CD4-positive, alpha-beta T cell (primary cell): ENCODE measurements around the gene ZNF19. TPM values are rescaled to one million over a fixed set of nuclear protein-coding genes. Genes with fewer than 3 reads are reported as not detected.
A peak's percentile ranks its signal among the peaks of the same experiment; 100 is the strongest.

ENCODE experiments used
- ATAC-seq: fragments of 200-7000 bp; cut with Tn5 transposase; one replicate; pipeline ENCODE4 v1.10.0; 2022; ENCODE audit warnings: mild to moderate bottlenecking; ENCODE audit not compliant: poor library complexity
- CTCF ChIA-PET: fragments of 350-600 bp; sonication (Branson Sonifier 250); formaldehyde crosslinking; loops from one replicate; lab custom pipeline; 2021; ENCODE audit warnings: antibody characterized with exemption, inconsistent platforms; lab: Charles Lee
- POLR2A ChIA-PET: fragments of 350-600 bp; sonication (Branson Sonifier 250); formaldehyde crosslinking; loops from one replicate; lab custom pipeline; 2021; ENCODE audit warnings: antibody characterized with exemption, inconsistent platforms; lab: Charles Lee
- DNase-seq, 14 experiments: peaks; one replicate each; pipeline ENCODE4 v3.0.0-alpha.2; 2013 to 2020; ENCODE audit warnings: mixed read lengths in 2 of 14
- H3K27ac ChIP-seq, 2 donors: one replicate each; pipeline versions ENCODE4 v1.5.1 to v1.7.0; 2013; ENCODE audit warnings: low read length in 2 of 2, low read depth in 1 of 2, mild to moderate bottlenecking in 1 of 2
- H3K27me3 ChIP-seq, 2 experiments: 1 replicate in 1 of 2; 2 replicates in 1 of 2; pipeline versions ENCODE4 v1.6.1 to v1.7.0; 2013; ENCODE audit warnings: low read length in 2 of 2, control low read depth in 1 of 2, mild to moderate bottlenecking in 1 of 2, moderate library complexity in 1 of 2; ENCODE audit not compliant: insufficient read depth in 2 of 2, control insufficient read depth in 1 of 2
- H3K36me3 ChIP-seq: one replicate; pipeline ENCODE4 v1.6.1; 2013; ENCODE audit warnings: low read length, control low read depth; ENCODE audit not compliant: insufficient read depth
- H3K4me1 ChIP-seq: one replicate; pipeline ENCODE4 v1.6.1; 2013; ENCODE audit warnings: low read length, control low read depth; ENCODE audit not compliant: insufficient read depth
- H3K4me3 ChIP-seq: one replicate; pipeline ENCODE4 v1.5.1; 2013; ENCODE audit warnings: mild to moderate bottlenecking, low read length, moderate library complexity
- H3K9me3 ChIP-seq, 2 experiments: 1 replicate in 1 of 2; 2 replicates in 1 of 2; pipeline versions ENCODE4 v1.6.1 to v1.7.0; 2013; ENCODE audit warnings: low read length in 2 of 2, mild to moderate bottlenecking in 2 of 2, control low read depth in 1 of 2, moderate library complexity in 1 of 2; ENCODE audit not compliant: control insufficient read depth in 1 of 2, insufficient read depth in 1 of 2
- H3K27ac Mint-ChIP-seq: one replicate; pipeline ENCODE4 v1.8.0; 2020; ENCODE audit warnings: mixed read lengths
- H3K27me3 Mint-ChIP-seq: one replicate; pipeline ENCODE4 v1.8.0; 2021; ENCODE audit warnings: mixed read lengths
- H3K36me3 Mint-ChIP-seq: one replicate; pipeline ENCODE4 v1.8.0; 2021; ENCODE audit warnings: low read depth, mixed read lengths
- H3K4me1 Mint-ChIP-seq: one replicate; pipeline ENCODE4 v1.8.0; 2021; ENCODE audit warnings: low read depth, mixed read lengths
- H3K4me3 Mint-ChIP-seq: one replicate; pipeline ENCODE4 v1.8.0; 2020; ENCODE audit warnings: mild to moderate bottlenecking, mixed read lengths
- H3K9me3 Mint-ChIP-seq: one replicate; pipeline ENCODE4 v1.8.0; 2020; ENCODE audit warnings: mixed read lengths
- intact Hi-C, 2 experiments: fragments of 100-400 bp; cut with DNase I in 1 of 2; cut with micrococcal nuclease in 1 of 2; formaldehyde crosslinking; loops; one replicate each; pipeline versions ENCODE4 v1.15.1 to v1.9.0; 2023 to 2025; cut with DNase I, micrococcal nuclease
- total RNA-seq, 174 experiments: library from RNA in 2 of 174; stranded (reverse) in 2 of 174; gene quantifications; one replicate each; pipeline ENCODE4 v1.2.3 and lab custom pipeline; 2021 to 2026
- TF ChIP-seq, protein P1 (sequence below): fragments of 200-600 bp; IDR thresholded peaks from one replicate; pipeline ENCODE4 v1.8.0; 2022; ENCODE audit warnings: antibody characterized with exemption, mild to moderate bottlenecking

Gene ZNF19
- total RNA-seq, 2 experiments from 2014 or later, result 4.6 to 6.4 TPM

DNA sequence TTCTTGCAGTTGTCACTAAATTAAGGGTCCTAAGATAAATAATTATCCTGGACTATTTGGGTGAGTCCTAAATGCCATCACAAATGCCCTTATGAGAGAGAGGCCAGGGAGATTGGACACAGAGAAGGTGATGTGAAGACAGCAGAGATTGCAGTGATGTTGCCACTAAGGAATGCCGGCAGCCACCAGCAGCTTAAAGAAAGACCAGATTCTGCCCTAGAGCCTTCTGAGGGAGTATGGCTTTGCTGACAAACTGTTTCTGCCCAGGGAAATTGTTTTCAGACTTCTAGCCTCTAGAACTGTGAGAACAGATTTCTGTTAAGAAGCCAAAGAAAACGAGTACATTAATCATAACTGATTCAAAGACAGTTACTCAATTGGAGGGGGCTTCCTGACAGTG is 17.1 kb downstream of the ZNF19 start:
- Histone ChIP-seq H3K4me1 (no peaks in the 10 kb centered on the region), H3K4me3 (no peak overlapping the region), H3K36me3 (peaks cover 11% of the 10 kb centered on the region), H3K9me3 (no peaks in the 10 kb centered on the region), H3K27me3 (no peaks in the 10 kb centered on the region), H3K27ac (no peak overlapping the region)
- TF ChIP-seq, protein P1, sequence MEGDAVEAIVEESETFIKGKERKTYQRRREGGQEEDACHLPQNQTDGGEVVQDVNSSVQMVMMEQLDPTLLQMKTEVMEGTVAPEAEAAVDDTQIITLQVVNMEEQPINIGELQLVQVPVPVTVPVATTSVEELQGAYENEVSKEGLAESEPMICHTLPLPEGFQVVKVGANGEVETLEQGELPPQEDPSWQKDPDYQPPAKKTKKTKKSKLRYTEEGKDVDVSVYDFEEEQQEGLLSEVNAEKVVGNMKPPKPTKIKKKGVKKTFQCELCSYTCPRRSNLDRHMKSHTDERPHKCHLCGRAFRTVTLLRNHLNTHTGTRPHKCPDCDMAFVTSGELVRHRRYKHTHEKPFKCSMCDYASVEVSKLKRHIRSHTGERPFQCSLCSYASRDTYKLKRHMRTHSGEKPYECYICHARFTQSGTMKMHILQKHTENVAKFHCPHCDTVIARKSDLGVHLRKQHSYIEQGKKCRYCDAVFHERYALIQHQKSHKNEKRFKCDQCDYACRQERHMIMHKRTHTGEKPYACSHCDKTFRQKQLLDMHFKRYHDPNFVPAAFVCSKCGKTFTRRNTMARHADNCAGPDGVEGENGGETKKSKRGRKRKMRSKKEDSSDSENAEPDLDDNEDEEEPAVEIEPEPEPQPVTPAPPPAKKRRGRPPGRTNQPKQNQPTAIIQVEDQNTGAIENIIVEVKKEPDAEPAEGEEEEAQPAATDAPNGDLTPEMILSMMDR, result no peak
- H3K27ac Mint-ChIP-seq, result no peak overlapping the region
- POLR2A ChIA-PET, result no interaction called here
- no peak for ATAC-seq
- DNase-seq, result no peak
- H3K4me1 Mint-ChIP-seq, result no peaks in the 10 kb centered on the region
- peaks cover 49% of the 10 kb centered on the region for H3K36me3 Mint-ChIP-seq
- H3K9me3 Mint-ChIP-seq, result no peaks in the 10 kb centered on the region
- intact Hi-C loops, result no loop called here
- no peaks in the 10 kb centered on the region for H3K27me3 Mint-ChIP-seq
- CTCF ChIA-PET, result no interaction called here
- H3K4me3 Mint-ChIP-seq, result no peak overlapping the region

DNA sequence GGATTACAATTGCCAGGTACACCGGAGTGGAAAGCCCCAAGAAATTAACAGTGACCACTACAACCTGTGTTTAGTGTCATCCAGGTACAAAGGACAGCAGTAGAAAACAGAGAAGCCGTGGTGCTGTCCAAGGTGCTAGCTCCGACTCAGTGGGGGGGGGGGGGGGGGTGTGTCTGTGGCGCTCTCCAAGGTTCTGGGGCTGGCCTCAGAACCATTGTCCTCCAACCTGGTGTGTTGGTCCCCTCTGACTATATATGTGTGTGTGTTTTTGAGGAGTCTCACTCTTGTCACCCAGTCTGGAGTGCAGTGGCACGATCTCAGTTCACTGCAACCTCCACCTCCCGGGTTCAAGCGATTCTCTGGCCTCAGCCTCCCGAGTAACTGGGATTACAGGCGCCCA is 21.3 kb downstream of the ZNF19 start:
- Histone ChIP-seq H3K9me3 (no peaks in the 10 kb centered on the region), H3K27ac (no peak overlapping the region), H3K4me1 (no peaks in the 10 kb centered on the region), H3K4me3 (no peak overlapping the region), H3K27me3 (no peaks in the 10 kb centered on the region), H3K36me3 (no peaks in the 10 kb centered on the region)
- intact Hi-C loops, result loop anchor here in 1 of 2 experiments (10.0 kb wide), 1 partner anchor 943 kb away; the partner anchor contains the start of genes COG4 and SF3B3
- ChIA-PET POLR2A (no interaction called here), CTCF (no interaction called here)
- peak; percentile 83 for ATAC-seq
- Mint-ChIP-seq H3K9me3 (no peaks in the 10 kb centered on the region), H3K27ac (no peak overlapping the region), H3K27me3 (no peaks in the 10 kb centered on the region), H3K36me3 (peaks cover 13% of the 10 kb centered on the region), H3K4me3 (no peak overlapping the region), H3K4me1 (peaks cover 5% of the 10 kb centered on the region)
- TF ChIP-seq, protein P1, result no peak
- DNase-seq, result peak; percentile 18 to 74 (median 44)

DNA sequence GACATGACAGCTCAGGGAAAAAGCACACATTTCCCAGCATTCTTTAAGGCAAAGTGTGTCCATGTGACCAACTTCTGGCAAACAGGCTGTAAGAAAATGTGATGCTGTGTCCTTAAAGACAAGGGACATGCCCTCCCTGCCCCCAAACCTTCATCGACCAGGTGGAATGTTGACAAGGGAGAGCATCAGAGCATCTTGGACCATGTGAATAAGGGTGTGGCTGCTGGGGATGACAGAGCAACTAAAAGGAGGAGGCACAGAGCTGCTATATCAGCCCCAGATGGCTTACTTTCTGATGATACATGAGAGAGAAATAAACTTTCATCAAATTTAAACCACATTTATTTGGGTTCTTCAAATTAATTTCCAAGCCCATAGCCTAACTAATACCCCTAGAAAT is 24.9 kb downstream of the ZNF19 start:
- H3K4me3 Mint-ChIP-seq, result no peak overlapping the region
- TF ChIP-seq, protein P1, result no peak
- no peaks in the 10 kb centered on the region for H3K36me3 ChIP-seq
- H3K4me1 Mint-ChIP-seq, result peaks cover 34% of the 10 kb centered on the region
- H3K27ac ChIP-seq, result no peak overlapping the region
- peaks cover 11% of the 10 kb centered on the region for H3K4me1 ChIP-seq
- POLR2A ChIA-PET, result interaction anchor here (0.8 kb wide), 1 partner anchor 20 kb away, joined by 3 read pairs; no protein-coding TSS in a partner anchor
- H3K36me3 Mint-ChIP-seq, result peaks cover 12% of the 10 kb centered on the region
- intact Hi-C loops, result loop anchor here (5.0 to 10.0 kb wide), 6 partner anchors 33 to 939 kb away; partner anchors contain the start of genes CMTR2 (in 1 of the 2), COG4 (in 1 of the 2), DHODH (in 1 of the 2) and DHX38 (in 1 of the 2)
- ATAC-seq (no peak), DNase-seq (no peak)
- no peaks in the 10 kb centered on the region for H3K9me3 ChIP-seq
- no peak overlapping the region for H3K4me3 ChIP-seq
- no peaks in the 10 kb centered on the region for H3K9me3 Mint-ChIP-seq
- H3K27ac Mint-ChIP-seq, result no peak overlapping the region
- CTCF ChIA-PET, result interaction anchor here (1.7 kb wide), 1 partner anchor 101 kb away, joined by 3 read pairs; no protein-coding TSS in a partner anchor
- H3K27me3 ChIP-seq, result no peaks in the 10 kb centered on the region
- H3K27me3 Mint-ChIP-seq, result no peaks in the 10 kb centered on the region
